Endodermal cell (in vitro differentiated cells): Measurements from ENCODE around the gene GJC1. TPM values are rescaled to one million over a fixed set of nuclear protein-coding genes. Genes with fewer than 3 reads are reported as not detected.

Source experiments
- DNase-seq: peaks from one replicate; pipeline ENCODE4 v3.0.0-alpha.2; 2017
- H3K27ac ChIP-seq: 2 replicates; pipeline ENCODE4 v1.5.1; 2013; ENCODE audit warnings: mild to moderate bottlenecking, low read depth, low read length, moderate library complexity
- H3K27me3 ChIP-seq: 2 replicates; pipeline ENCODE4 v1.6.1; 2013; ENCODE audit warnings: mild to moderate bottlenecking, low read length, moderate library complexity; ENCODE audit not compliant: insufficient read depth, control insufficient read depth, poor library complexity, severe bottlenecking
- H3K36me3 ChIP-seq: 2 replicates; pipeline ENCODE4 v1.7.0; 2013; ENCODE audit warnings: mild to moderate bottlenecking, low read length, moderate library complexity; ENCODE audit not compliant: control insufficient read depth, insufficient read depth
- H3K4me1 ChIP-seq: one replicate; pipeline ENCODE4 v1.7.0; 2013; ENCODE audit warnings: low read length; ENCODE audit not compliant: control insufficient read depth, insufficient read depth
- H3K4me3 ChIP-seq: 2 replicates; pipeline ENCODE4 v1.5.1; 2013; ENCODE audit warnings: mild to moderate bottlenecking, low read length, moderate library complexity
- H3K9ac ChIP-seq: 2 replicates; pipeline ENCODE4 v1.6.1; 2013; ENCODE audit warnings: mild to moderate bottlenecking, low read length, moderate library complexity; ENCODE audit not compliant: poor library complexity, severe bottlenecking; ENCODE audit errors: extremely low read depth
- H3K9me3 ChIP-seq: 2 replicates; pipeline ENCODE4 v1.6.1; 2013; ENCODE audit warnings: mild to moderate bottlenecking, low read length, moderate library complexity; ENCODE audit not compliant: control insufficient read depth
- H3K27ac Mint-ChIP-seq: 2 replicates; pipeline ENCODE4 v1.8.0; 2020; ENCODE audit warnings: mixed read lengths
- H3K27me3 Mint-ChIP-seq: 2 replicates; pipeline ENCODE4 v1.8.0; 2021; ENCODE audit warnings: mild to moderate bottlenecking, mixed read lengths; ENCODE audit not compliant: insufficient read depth
- H3K36me3 Mint-ChIP-seq: 2 replicates; pipeline ENCODE4 v1.8.0; 2020; ENCODE audit warnings: low read depth, mixed read lengths
- H3K4me1 Mint-ChIP-seq: 2 replicates; pipeline ENCODE4 v1.8.0; 2020; ENCODE audit warnings: mixed read lengths
- H3K4me3 Mint-ChIP-seq: 2 replicates; pipeline ENCODE4 v1.8.0; 2020; ENCODE audit warnings: mild to moderate bottlenecking, moderate library complexity, mixed read lengths
- H3K9me3 Mint-ChIP-seq: 2 replicates; pipeline ENCODE4 v1.8.0; 2020; ENCODE audit warnings: mild to moderate bottlenecking, mixed read lengths
- CTCF ChIP-seq: fragments of 200-600 bp; sonication (generic); conservative IDR thresholded peaks from 2 replicates; pipeline ENCODE4 v1.5.0; 2021; ENCODE audit warnings: antibody characterized with exemption, mild to moderate bottlenecking
- WGBS, 2 experiments: methylation state at CpG; one replicate each; pipeline versions ENCODE4 v1.1.5 to v1.1.7; 2013; ENCODE audit warnings: missing lambda C conversion rate in 2 of 2, mixed read lengths in 1 of 2; ENCODE audit not compliant: insufficient coverage in 1 of 2, insufficient read length in 1 of 2; 5-methylcytosine and 5-hydroxymethylcytosine counted together
- total RNA-seq, 2 donors: library from RNA; stranded (reverse); fragmentation: NEBNext Ultra II Directional in 1 of 2; extraction: Animal tissue kit (Norgen Biotek cat#: 25700) in 1 of 2; gene quantifications; 2 replicates in 1 of 2; 3 replicates in 1 of 2; pipeline ENCODE4 v1.2.1, GENCODE V29; 2021

GJC1 gene
- total RNA-seq, 2 donors from 2014 or later = 81.9 to 108 TPM

GRCh38 chr17:44871556-44871955, 41.5 kb upstream of the GJC1 start:
- H3K27ac Mint-ChIP-seq = no peak overlapping the region
- no peaks in the 10 kb centered on the region for H3K4me1 Mint-ChIP-seq
- peaks cover 81% of the 10 kb centered on the region for H3K36me3 ChIP-seq
- H3K4me3 Mint-ChIP-seq = no peak overlapping the region
- no peak overlapping the region for H3K9ac ChIP-seq
- no peaks in the 10 kb centered on the region for H3K27me3 Mint-ChIP-seq
- TF ChIP-seq CTCF = no peak
- 94 to 98% methylated on average over 12 of the region's 12 CpGs for WGBS, 2 experiments
- H3K27ac ChIP-seq = no peak overlapping the region
- no peaks in the 10 kb centered on the region for H3K27me3 ChIP-seq
- DNase-seq = no peak
- H3K36me3 Mint-ChIP-seq = peaks cover 72% of the 10 kb centered on the region
- peaks cover 3% of the 10 kb centered on the region for H3K4me1 ChIP-seq
- no peak overlapping the region for H3K4me3 ChIP-seq
- no peaks in the 10 kb centered on the region for H3K9me3 ChIP-seq
- H3K9me3 Mint-ChIP-seq = no peaks in the 10 kb centered on the region

- peaks cover 3% of the 10 kb centered on the region for H3K4me1 ChIP-seq
- WGBS, 2 experiments = 79 to 93% methylated on average over 2 to 3 of the region's 3 CpGs
- no peaks in the 10 kb centered on the region for H3K9me3 ChIP-seq
- H3K27me3 Mint-ChIP-seq = no peaks in the 10 kb centered on the region
- H3K27me3 ChIP-seq = no peaks in the 10 kb centered on the region
- no peaks in the 10 kb centered on the region for H3K4me1 Mint-ChIP-seq
- DNase-seq = no peak
- H3K4me3 ChIP-seq = no peak overlapping the region
- H3K27ac ChIP-seq = no peak overlapping the region
- H3K9me3 Mint-ChIP-seq = no peaks in the 10 kb centered on the region
- no peak overlapping the region for H3K4me3 Mint-ChIP-seq
- H3K9ac ChIP-seq = no peak overlapping the region
- peaks cover 76% of the 10 kb centered on the region for H3K36me3 ChIP-seq
- no peak for TF ChIP-seq CTCF
- H3K36me3 Mint-ChIP-seq = peaks cover 73% of the 10 kb centered on the region
- peak overlapping the region; percentile 61 for H3K27ac Mint-ChIP-seq
Observed at GRCh38 chr17:44867841-44868240, 37.8 kb upstream of the GJC1 start.

GRCh38 chr17:44865931-44866330, 35.8 kb upstream of the GJC1 start:
- 97% methylated on average over 6 of the region's 6 CpGs for WGBS, 2 experiments
- H3K27ac ChIP-seq = no peak overlapping the region
- no peaks in the 10 kb centered on the region for H3K9me3 ChIP-seq
- H3K27me3 ChIP-seq = no peaks in the 10 kb centered on the region
- no peaks in the 10 kb centered on the region for H3K4me1 Mint-ChIP-seq
- H3K9ac ChIP-seq = no peak overlapping the region
- TF ChIP-seq CTCF = no peak
- peaks cover 78% of the 10 kb centered on the region for H3K36me3 ChIP-seq
- no peaks in the 10 kb centered on the region for H3K27me3 Mint-ChIP-seq
- DNase-seq = no peak
- peaks cover 72% of the 10 kb centered on the region for H3K36me3 Mint-ChIP-seq
- H3K9me3 Mint-ChIP-seq = no peaks in the 10 kb centered on the region
- H3K4me3 Mint-ChIP-seq = no peak overlapping the region
- H3K4me3 ChIP-seq = no peak overlapping the region
- no peak overlapping the region for H3K27ac Mint-ChIP-seq
- H3K4me1 ChIP-seq = no peaks in the 10 kb centered on the region
